OCI-LY3 (cell line): Measurements from ENCODE around the gene SEC14L1.

Experiments used
- EZH2phosphoT487 ChIP-seq: fragments of 200-600 bp; shearing (Covaris generic); IDR thresholded peaks from 2 replicates; pipeline ENCODE4 v1.6.1; 2018; ENCODE audit warnings: antibody characterized with exemption, mixed run types, low read depth
- TF ChIP-seq, protein P1 (sequence below): fragments of 200-600, 300-600 bp; sonication (generic); IDR thresholded peaks from 2 replicates; pipeline ENCODE4 v1.5.1; 2014; ENCODE audit warnings: antibody characterized with exemption, low read length, low read depth

- TF ChIP-seq, protein P1, sequence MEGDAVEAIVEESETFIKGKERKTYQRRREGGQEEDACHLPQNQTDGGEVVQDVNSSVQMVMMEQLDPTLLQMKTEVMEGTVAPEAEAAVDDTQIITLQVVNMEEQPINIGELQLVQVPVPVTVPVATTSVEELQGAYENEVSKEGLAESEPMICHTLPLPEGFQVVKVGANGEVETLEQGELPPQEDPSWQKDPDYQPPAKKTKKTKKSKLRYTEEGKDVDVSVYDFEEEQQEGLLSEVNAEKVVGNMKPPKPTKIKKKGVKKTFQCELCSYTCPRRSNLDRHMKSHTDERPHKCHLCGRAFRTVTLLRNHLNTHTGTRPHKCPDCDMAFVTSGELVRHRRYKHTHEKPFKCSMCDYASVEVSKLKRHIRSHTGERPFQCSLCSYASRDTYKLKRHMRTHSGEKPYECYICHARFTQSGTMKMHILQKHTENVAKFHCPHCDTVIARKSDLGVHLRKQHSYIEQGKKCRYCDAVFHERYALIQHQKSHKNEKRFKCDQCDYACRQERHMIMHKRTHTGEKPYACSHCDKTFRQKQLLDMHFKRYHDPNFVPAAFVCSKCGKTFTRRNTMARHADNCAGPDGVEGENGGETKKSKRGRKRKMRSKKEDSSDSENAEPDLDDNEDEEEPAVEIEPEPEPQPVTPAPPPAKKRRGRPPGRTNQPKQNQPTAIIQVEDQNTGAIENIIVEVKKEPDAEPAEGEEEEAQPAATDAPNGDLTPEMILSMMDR = no peak
- TF ChIP-seq EZH2phosphoT487 = no peak
These were observed 73.6 kb downstream of the SEC14L1 start for GRCh38 chr17:77214328-77214727.
